ENCODE data around the gene SCAMP2. TPM values are rescaled to one million over a fixed set of nuclear protein-coding genes. Genes with fewer than 3 reads are reported as not detected.

SCAMP2 gene
- total RNA-seq, 5 donors from 2014 or later (not counting 1 experiment from before 2014, with no cell fraction given), result 76.8 to 141 (median 134) TPM

DNA sequence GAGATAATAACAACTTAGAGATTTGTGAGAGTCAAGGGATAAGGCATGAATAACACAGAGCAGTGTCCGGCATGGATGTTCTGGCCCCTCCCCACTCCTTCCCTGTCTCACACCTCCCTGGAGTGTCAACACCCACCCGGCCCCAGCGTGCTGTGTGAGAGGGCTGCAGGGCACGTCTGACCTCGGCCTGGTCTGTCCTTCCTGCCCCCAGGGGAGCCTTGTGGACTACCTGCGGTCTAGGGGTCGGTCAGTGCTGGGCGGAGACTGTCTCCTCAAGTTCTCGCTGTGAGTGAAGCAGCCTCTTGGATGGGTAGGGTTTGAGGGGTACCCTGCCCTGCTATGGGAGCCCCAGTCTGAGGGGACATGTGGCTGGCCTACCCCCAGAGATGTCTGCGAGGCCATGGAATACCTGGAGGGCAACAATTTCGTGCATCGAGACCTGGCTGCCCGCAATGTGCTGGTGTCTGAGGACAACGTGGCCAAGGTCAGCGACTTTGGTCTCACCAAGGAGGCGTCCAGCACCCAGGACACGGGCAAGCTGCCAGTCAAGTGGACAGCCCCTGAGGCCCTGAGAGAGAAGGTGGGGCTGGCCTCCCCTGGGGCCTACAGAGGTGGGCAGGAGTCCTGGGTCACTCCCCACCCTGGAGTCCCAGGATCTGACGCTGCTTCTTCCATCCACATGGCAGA lies 71.7 kb downstream of the SCAMP2 start:
- ChIA-PET POLR2A (no interaction called here), CTCF (interaction anchor here (0.9 to 3.9 kb wide), 3 partner anchors 31 to 167 kb away, joined by 3 to 41 read pairs (median 35); no protein-coding TSS in a partner anchor)
- H3K9me3 Mint-ChIP-seq, result no peaks in the 10 kb centered on the region
- Histone ChIP-seq H3K4me1 (ENCODE audit: control insufficient read depth in 1 of 2, extremely low read depth in 1 of 2, insufficient read depth in 2 of 2, low read length in 2 of 2) (peaks cover 19 to 42% of the 10 kb centered on the region in 2 experiments), H3K36me3 (ENCODE audit: control insufficient read depth in 2 of 2, extremely low read depth in 1 of 2, insufficient read depth in 1 of 2, low read length in 1 of 2) (peaks cover 18 to 78% of the 10 kb centered on the region in 2 donors), H3K27me3 (replicated peaks in 1 of 2; ENCODE audit: control insufficient read depth in 2 of 2, extremely low read depth in 1 of 2, insufficient read depth in 2 of 2, low read length in 1 of 2) (no peaks in the 10 kb centered on the region), H3K9me3 (no peaks in the 10 kb centered on the region), H3K27ac (ENCODE audit: low read length) (no peak overlapping the region), H3K4me3 (ENCODE audit: control insufficient read depth in 1 of 2, extremely low read depth in 1 of 2, low read length in 1 of 2) (no peak overlapping the region)
- peaks cover 24% of the 10 kb centered on the region for H3K36me3 Mint-ChIP-seq
- DNase-seq (no peak), ATAC-seq (replicated peaks in 1 of 4) (no peak)
- H3K4me1 Mint-ChIP-seq, result peaks cover 37 to 45% (median 39%) of the 10 kb centered on the region in 3 donors
- WGBS (ENCODE audit: insufficient coverage), result 95% methylated on average over 14 of the region's 18 CpGs
- H3K27me3 Mint-ChIP-seq, result no peaks in the 10 kb centered on the region
- H3K4me3 Mint-ChIP-seq, result no peak overlapping the region
- peak overlapping the region in 1 of 2 donors; percentile 5 for H3K27ac Mint-ChIP-seq

DNA sequence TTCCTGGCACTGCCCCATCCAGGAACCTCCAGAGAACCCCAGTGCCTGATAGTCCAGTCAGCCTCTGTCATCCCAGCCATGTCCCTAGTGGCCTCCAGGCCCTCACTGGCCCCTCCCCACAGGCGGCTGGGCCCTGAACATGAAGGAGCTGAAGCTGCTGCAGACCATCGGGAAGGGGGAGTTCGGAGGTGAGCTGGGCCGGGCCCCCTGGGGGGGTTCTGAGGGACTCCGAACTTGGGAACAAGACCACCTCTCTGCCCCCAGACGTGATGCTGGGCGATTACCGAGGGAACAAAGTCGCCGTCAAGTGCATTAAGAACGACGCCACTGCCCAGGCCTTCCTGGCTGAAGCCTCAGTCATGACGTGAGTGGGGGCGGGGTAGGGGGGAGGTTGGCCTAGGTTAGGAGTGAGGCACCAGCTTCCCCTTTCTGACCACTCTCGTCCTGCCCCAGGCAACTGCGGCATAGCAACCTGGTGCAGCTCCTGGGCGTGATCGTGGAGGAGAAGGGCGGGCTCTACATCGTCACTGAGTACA lies 72.5 kb downstream of the SCAMP2 start:
- Mint-ChIP-seq H3K4me3 (no peak overlapping the region), H3K36me3 (peaks cover 29% of the 10 kb centered on the region), H3K4me1 (peaks cover 42 to 50% (median 45%) of the 10 kb centered on the region in 3 donors), H3K9me3 (no peaks in the 10 kb centered on the region), H3K27ac (peak overlapping the region; percentile 86 to 89), H3K27me3 (no peaks in the 10 kb centered on the region)
- peak overlapping the region; percentile 54 for H3K27ac ChIP-seq (ENCODE audit: low read length)
- H3K9me3 ChIP-seq, result no peaks in the 10 kb centered on the region
- peaks cover 18 to 78% of the 10 kb centered on the region in 2 donors for H3K36me3 ChIP-seq (ENCODE audit: control insufficient read depth in 2 of 2, extremely low read depth in 1 of 2, insufficient read depth in 1 of 2, low read length in 1 of 2)
- POLR2A ChIA-PET, result interaction anchor here (0.6 to 1.1 kb wide), 3 partner anchors 30 to 226 kb away, joined by 3 to 9 read pairs (median 7); no protein-coding TSS in a partner anchor
- CTCF ChIA-PET, result interaction anchor here (0.5 to 3.9 kb wide), 8 partner anchors 13 to 166 kb away, joined by 3 to 41 read pairs (median 8); no protein-coding TSS in a partner anchor
- no peak for DNase-seq
- 83% methylated on average over 14 of the region's 20 CpGs for WGBS (ENCODE audit: insufficient coverage)
- no peak for ATAC-seq (replicated peaks in 1 of 4)
- no peak overlapping the region for H3K4me3 ChIP-seq (ENCODE audit: control insufficient read depth in 1 of 2, extremely low read depth in 1 of 2, low read length in 1 of 2)
- H3K4me1 ChIP-seq (ENCODE audit: control insufficient read depth in 1 of 2, extremely low read depth in 1 of 2, insufficient read depth in 2 of 2, low read length in 2 of 2), result peaks cover 26 to 51% of the 10 kb centered on the region in 2 experiments
- no peaks in the 10 kb centered on the region for H3K27me3 ChIP-seq (replicated peaks in 1 of 2; ENCODE audit: control insufficient read depth in 2 of 2, extremely low read depth in 1 of 2, insufficient read depth in 2 of 2, low read length in 1 of 2)

DNA sequence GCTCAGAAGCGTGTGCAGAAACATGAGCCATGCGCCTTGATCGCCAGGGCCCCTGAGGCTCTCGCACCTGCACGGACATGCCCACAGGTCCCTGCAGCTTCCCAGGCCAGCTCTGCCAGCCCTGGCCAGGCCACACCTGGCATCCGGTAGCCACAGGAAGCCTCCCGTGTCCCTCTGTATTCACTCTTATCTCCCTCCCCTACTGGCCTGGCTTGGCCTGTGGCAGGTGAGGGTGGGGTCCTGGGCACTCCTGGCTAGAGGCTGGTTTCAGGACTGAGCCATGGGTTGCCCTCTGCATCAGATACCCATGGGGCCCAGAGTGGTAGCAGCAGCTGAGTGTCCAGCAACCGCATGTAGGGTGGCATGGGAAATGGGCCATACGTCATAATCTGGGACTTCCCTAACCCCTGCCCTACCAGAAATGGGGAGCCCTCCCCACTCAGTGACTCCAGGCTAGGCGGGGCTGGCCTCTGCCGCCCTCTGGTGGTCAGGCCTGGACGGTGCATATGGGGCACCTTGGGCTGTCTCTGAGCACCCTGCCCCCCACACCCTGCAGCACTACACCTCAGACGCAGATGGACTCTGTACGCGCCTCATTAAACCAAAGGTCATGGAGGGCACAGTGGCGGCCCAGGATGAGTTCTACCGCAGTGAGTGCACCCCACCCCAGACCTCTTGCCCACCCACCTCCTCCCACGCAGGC lies 73.2 kb downstream of the SCAMP2 start:
- Histone ChIP-seq H3K4me1 (ENCODE audit: control insufficient read depth in 1 of 2, extremely low read depth in 1 of 2, insufficient read depth in 2 of 2, low read length in 2 of 2) (peaks cover 32 to 57% of the 10 kb centered on the region in 2 experiments), H3K36me3 (ENCODE audit: control insufficient read depth in 2 of 2, extremely low read depth in 1 of 2, insufficient read depth in 1 of 2, low read length in 1 of 2) (peaks cover 18 to 82% of the 10 kb centered on the region in 2 donors), H3K27ac (ENCODE audit: low read length) (peak overlapping the region; percentile 87), H3K4me3 (ENCODE audit: control insufficient read depth in 1 of 2, extremely low read depth in 1 of 2, low read length in 1 of 2) (peak overlapping the region in 1 of 2 donors; percentile 7), H3K27me3 (replicated peaks in 1 of 2; ENCODE audit: control insufficient read depth in 2 of 2, extremely low read depth in 1 of 2, insufficient read depth in 2 of 2, low read length in 1 of 2) (no peaks in the 10 kb centered on the region), H3K9me3 (no peaks in the 10 kb centered on the region)
- WGBS (ENCODE audit: insufficient coverage), result 37% methylated on average over 16 of the region's 18 CpGs
- ATAC-seq (replicated peaks in 1 of 4), result peak; percentile 85 to 91 (median 86)
- DNase-seq, result peak; percentile 72 to 94 (median 84)
- POLR2A ChIA-PET, result interaction anchor here (0.6 to 1.1 kb wide), 2 partner anchors 29 to 226 kb away, joined by 3 to 7 read pairs; no protein-coding TSS in a partner anchor
- Mint-ChIP-seq H3K9me3 (no peaks in the 10 kb centered on the region), H3K27me3 (no peaks in the 10 kb centered on the region), H3K4me1 (peaks cover 48 to 57% (median 50%) of the 10 kb centered on the region in 3 donors), H3K36me3 (peaks cover 29% of the 10 kb centered on the region), H3K27ac (peak overlapping the region; percentile 86 to 89), H3K4me3 (peak overlapping the region in 1 of 3 donors; percentile 53)
- CTCF ChIA-PET, result interaction anchor here (0.5 to 3.9 kb wide), 12 partner anchors 10 to 1092 kb away, joined by 3 to 41 read pairs (median 4); no protein-coding TSS in a partner anchor

DNA sequence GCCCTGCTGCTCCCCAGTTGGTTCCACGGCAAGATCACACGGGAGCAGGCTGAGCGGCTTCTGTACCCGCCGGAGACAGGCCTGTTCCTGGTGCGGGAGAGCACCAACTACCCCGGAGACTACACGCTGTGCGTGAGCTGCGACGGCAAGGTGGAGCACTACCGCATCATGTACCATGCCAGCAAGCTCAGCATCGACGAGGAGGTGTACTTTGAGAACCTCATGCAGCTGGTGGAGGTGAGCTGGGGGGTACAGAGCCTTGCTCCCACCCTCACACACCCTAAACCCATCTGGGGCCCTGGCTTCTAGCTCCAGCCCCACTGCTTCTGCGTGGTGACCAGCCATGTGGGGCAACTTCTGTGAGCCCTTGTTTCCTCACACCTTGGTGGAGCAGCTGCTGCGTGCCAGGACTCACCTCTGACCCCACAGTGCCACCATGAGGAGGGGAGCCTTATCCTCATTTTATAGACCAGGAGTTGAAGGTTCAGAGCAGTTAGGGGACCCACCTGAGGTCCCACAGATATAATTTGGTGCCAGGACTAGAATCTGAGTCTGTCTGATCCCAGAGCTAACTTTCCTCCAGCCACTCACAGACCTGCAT lies 73.8 kb downstream of the SCAMP2 start:
- Mint-ChIP-seq H3K9me3 (no peaks in the 10 kb centered on the region), H3K27me3 (no peaks in the 10 kb centered on the region), H3K4me1 (peaks cover 54 to 63% (median 57%) of the 10 kb centered on the region in 3 donors), H3K27ac (peak overlapping the region; percentile 86 to 89), H3K36me3 (peaks cover 29% of the 10 kb centered on the region), H3K4me3 (peak overlapping the region in 1 of 3 donors; percentile 53)
- ChIA-PET POLR2A (no interaction called here), CTCF (interaction anchor here (0.5 to 3.9 kb wide), 11 partner anchors 9 to 1092 kb away, joined by 3 to 41 read pairs (median 5); no protein-coding TSS in a partner anchor)
- Histone ChIP-seq H3K4me1 (ENCODE audit: control insufficient read depth in 1 of 2, extremely low read depth in 1 of 2, insufficient read depth in 2 of 2, low read length in 2 of 2) (peaks cover 39 to 63% of the 10 kb centered on the region in 2 experiments), H3K27ac (ENCODE audit: low read length) (peak overlapping the region; percentile 87), H3K27me3 (replicated peaks in 1 of 2; ENCODE audit: control insufficient read depth in 2 of 2, extremely low read depth in 1 of 2, insufficient read depth in 2 of 2, low read length in 1 of 2) (no peaks in the 10 kb centered on the region), H3K4me3 (ENCODE audit: control insufficient read depth in 1 of 2, extremely low read depth in 1 of 2, low read length in 1 of 2) (no peak overlapping the region), H3K9me3 (no peaks in the 10 kb centered on the region), H3K36me3 (ENCODE audit: control insufficient read depth in 2 of 2, extremely low read depth in 1 of 2, insufficient read depth in 1 of 2, low read length in 1 of 2) (peaks cover 18 to 84% of the 10 kb centered on the region in 2 donors)
- DNase-seq, result peak in 1 of 35 experiments; percentile 56
- 83% methylated on average over 12 of the region's 16 CpGs for WGBS (ENCODE audit: insufficient coverage)
- ATAC-seq (replicated peaks in 1 of 4), result peak in 3 of 4 experiments; percentile 10 to 21 (median 10)

DNA sequence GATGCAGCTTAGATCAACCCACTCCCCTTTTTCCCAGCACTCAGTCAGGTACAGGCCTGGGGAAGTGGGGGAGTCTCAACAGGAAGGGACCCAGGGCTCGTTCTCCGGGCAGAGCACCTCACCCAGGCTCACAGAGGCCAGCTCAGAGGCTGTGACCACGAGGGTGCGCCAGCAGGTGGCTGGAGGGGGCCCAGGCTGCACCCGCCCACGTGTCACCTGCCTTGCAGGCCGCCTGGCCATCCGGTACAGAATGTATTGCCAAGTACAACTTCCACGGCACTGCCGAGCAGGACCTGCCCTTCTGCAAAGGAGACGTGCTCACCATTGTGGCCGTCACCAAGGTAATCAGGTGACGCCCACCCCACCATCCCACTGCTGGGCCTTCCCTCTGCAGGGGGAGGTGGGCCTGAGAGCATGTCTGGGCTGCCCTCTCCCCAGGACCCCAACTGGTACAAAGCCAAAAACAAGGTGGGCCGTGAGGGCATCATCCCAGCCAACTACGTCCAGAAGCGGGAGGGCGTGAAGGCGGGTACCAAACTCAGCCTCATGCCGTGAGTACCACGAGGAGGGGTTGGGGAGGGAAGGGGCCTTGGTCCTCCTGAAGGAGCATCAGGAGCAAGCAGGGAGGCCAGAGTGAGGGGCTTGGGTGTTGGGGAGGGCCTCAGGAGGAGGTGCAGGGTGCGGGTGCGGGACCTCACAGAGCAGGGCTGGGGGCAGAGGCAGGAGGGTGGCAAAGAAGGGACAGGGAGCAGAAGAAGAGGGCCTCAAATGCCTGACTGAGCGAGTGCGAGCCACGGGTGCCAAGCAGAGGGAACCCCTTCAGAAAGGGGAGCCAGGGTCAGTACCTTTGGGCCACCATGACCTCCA lies 74.5 kb downstream of the SCAMP2 start:
- Histone ChIP-seq H3K27ac (ENCODE audit: low read length) (peak overlapping the region; percentile 87), H3K4me1 (ENCODE audit: control insufficient read depth in 1 of 2, extremely low read depth in 1 of 2, insufficient read depth in 2 of 2, low read length in 2 of 2) (peaks cover 42 to 71% of the 10 kb centered on the region in 2 experiments), H3K36me3 (ENCODE audit: control insufficient read depth in 2 of 2, extremely low read depth in 1 of 2, insufficient read depth in 1 of 2, low read length in 1 of 2) (peaks cover 18 to 78% of the 10 kb centered on the region in 2 donors), H3K9me3 (no peaks in the 10 kb centered on the region), H3K4me3 (ENCODE audit: control insufficient read depth in 1 of 2, extremely low read depth in 1 of 2, low read length in 1 of 2) (no peak overlapping the region), H3K27me3 (replicated peaks in 1 of 2; ENCODE audit: control insufficient read depth in 2 of 2, extremely low read depth in 1 of 2, insufficient read depth in 2 of 2, low read length in 1 of 2) (no peaks in the 10 kb centered on the region)
- ATAC-seq (replicated peaks in 1 of 4), result no peak
- Mint-ChIP-seq H3K36me3 (peaks cover 24% of the 10 kb centered on the region), H3K9me3 (no peaks in the 10 kb centered on the region), H3K4me1 (peaks cover 56 to 62% (median 61%) of the 10 kb centered on the region in 3 donors), H3K4me3 (peak overlapping the region in 2 of 3 donors; percentile 28 to 53), H3K27ac (peak overlapping the region; percentile 86 to 90), H3K27me3 (no peaks in the 10 kb centered on the region)
- POLR2A ChIA-PET, result no interaction called here
- 68% methylated on average over 20 of the region's 25 CpGs for WGBS (ENCODE audit: insufficient coverage)
- CTCF ChIA-PET, result interaction anchor here (0.6 to 8.6 kb wide), 12 partner anchors 10 to 164 kb away, joined by 3 to 158 read pairs (median 16); partner anchors contain the start of gene CSK (in 1 of the 2)
- no peak for DNase-seq
